NT2/D1 (cell line): Measurements from ENCODE around the gene IL4.

ENCODE experiments used
- DNase-seq: peaks from one replicate; pipeline ENCODE4 v3.0.0-alpha.2; 2011; ENCODE audit warnings: low read depth, low spot score
- H3K27me3 ChIP-seq: 2 replicates; pipeline ENCODE4 v1.6.0; 2011; ENCODE audit warnings: mild to moderate bottlenecking; ENCODE audit not compliant: insufficient read length, insufficient read depth
- H3K36me3 ChIP-seq: 2 replicates; pipeline ENCODE4 v1.6.1; 2011; ENCODE audit warnings: mild to moderate bottlenecking, low read length, mixed read lengths; ENCODE audit not compliant: insufficient read depth, insufficient read length
- H3K4me1 ChIP-seq: 2 replicates; pipeline ENCODE4 v1.5.1; 2011; ENCODE audit not compliant: insufficient read depth, insufficient read length
- H3K4me3 ChIP-seq: 2 replicates; pipeline ENCODE4 v1.5.1; 2011; ENCODE audit warnings: low read depth; ENCODE audit not compliant: insufficient read length
- H3K9ac ChIP-seq: 2 replicates; pipeline ENCODE4 v1.6.0; 2011; ENCODE audit warnings: low read depth; ENCODE audit not compliant: insufficient read length
- H3K9me3 ChIP-seq: 2 replicates; pipeline ENCODE4 v1.5.1; 2011; ENCODE audit warnings: mild to moderate bottlenecking, low read length; ENCODE audit not compliant: insufficient read depth
- SUZ12 ChIP-seq: IDR thresholded peaks from 2 replicates; pipeline ENCODE4 v1.6.1; 2011; ENCODE audit not compliant: insufficient read length, insufficient read depth; ENCODE audit errors: extremely low read depth
- YY1 ChIP-seq: IDR thresholded peaks from 2 replicates; pipeline ENCODE4 v1.6.1; 2011; ENCODE audit not compliant: insufficient read length, insufficient read depth
- ZNF274 ChIP-seq: IDR thresholded peaks from 2 replicates; pipeline ENCODE4 v1.6.1; 2011; ENCODE audit warnings: mild to moderate bottlenecking, low read depth, low read length

IL4 gene

DNA sequence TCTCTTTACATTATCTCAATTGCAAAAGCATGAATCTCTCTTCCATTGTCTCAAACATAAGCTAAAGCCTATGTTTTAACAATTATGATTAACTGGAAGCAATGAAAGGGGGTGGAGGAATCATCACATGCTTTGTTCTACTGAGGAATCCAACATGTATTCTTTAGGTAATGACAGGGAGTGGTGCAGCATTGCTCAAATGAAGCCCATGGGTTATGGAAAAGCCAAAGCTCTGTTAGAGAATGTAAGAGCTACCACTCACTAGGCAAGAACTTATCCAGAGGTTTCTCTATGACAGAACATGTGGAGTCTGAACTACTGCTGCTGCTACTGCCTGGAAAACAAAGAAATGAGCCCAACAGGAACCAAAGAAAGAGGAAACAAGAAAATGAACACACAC lies 34.9 kb downstream of the IL4 start:
- no peak for DNase-seq
- no peak overlapping the region for H3K4me3 ChIP-seq
- no peaks in the 10 kb centered on the region for H3K4me1 ChIP-seq
- H3K9me3 ChIP-seq: no peaks in the 10 kb centered on the region
- H3K36me3 ChIP-seq: no peaks in the 10 kb centered on the region
- TF ChIP-seq ZNF274 (no peak), YY1 (no peak), SUZ12 (no peak)
- H3K27me3 ChIP-seq: no peaks in the 10 kb centered on the region
- H3K9ac ChIP-seq: no peak overlapping the region

DNA sequence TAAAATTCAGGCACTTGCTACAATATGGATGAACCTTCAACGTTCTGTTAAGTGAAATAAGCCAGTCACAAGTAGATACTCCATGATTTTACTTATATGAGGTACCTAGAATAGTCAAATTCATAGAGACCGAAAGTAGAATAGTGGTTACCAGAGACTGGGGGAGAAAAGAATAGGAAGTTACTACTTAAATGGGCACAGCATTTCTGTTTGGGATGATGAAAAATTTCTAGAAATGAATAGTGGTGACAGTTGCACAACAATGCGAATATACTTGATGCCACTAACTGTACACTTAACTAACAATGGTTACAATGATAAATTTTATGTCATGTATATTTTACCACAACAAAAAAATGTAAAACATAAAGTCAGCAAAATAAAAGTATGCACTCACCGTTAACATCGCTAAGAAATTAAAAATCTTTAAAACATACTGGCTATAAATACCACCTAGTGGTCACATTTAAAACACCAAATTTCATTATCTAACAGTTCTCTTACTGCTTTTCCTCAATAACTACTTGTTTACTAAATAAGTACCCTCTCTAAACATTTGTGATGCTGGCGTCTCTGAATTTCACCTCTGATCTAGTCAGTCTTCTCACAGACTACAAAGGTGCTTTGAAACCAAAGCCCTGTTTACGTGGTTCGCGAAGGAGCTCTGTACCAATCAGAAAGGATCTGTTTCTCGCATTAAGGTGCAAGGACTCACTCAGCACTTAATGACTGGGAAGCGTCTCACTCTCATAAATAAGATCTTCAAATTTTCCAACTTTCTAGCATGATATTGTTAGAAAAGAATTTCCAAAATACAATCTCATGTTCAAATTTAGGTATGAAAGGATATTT lies 40.9 kb downstream of the IL4 start:
- DNase-seq: no peak
- no peaks in the 10 kb centered on the region for H3K27me3 ChIP-seq
- H3K36me3 ChIP-seq: no peaks in the 10 kb centered on the region
- no peaks in the 10 kb centered on the region for H3K9me3 ChIP-seq
- H3K4me3 ChIP-seq: no peak overlapping the region
- H3K4me1 ChIP-seq: no peaks in the 10 kb centered on the region
- TF ChIP-seq SUZ12 (no peak), ZNF274 (no peak), YY1 (no peak)
- no peak overlapping the region for H3K9ac ChIP-seq

DNA sequence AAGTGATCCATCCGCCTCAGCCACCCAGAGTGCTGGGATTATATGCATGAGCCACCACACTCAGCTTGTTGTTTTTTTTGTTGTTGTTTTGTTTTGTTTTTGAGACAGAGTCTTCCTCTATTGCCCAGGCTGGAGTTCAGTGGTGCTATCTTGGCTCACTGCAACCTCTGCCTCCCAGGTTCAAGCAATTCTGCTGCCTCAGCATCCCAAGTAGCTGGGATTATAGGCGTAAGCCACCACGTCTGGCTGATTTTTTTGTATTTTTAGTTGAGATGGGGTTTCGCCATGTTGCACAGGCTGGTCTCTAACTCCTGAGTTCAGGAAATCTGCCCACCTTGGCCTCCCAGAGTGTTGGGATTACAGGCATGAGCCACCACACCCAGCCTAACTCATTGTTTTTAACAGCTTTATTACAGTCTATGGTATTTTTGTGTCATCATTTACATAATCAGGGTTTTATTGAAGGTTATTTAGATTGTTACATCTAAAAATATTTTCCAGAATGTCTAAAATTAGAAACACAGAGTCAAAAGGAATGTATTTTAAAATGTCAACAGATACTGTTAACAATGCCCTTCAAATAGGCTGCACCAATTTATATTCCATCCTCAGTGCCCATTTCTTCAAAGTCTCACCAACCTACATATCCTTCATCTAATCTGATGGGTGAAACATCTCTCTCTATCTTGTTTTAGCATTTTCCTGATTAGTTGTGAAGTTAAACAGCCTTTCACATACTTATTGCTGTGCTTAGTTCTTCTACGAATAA lies 44.9 kb downstream of the IL4 start:
- no peak for DNase-seq
- TF ChIP-seq ZNF274: no peak
- no peak for TF ChIP-seq YY1
- no peak for TF ChIP-seq SUZ12
- Histone ChIP-seq H3K9me3 (no peaks in the 10 kb centered on the region), H3K4me3 (no peak overlapping the region), H3K4me1 (no peaks in the 10 kb centered on the region), H3K27me3 (no peaks in the 10 kb centered on the region), H3K9ac (no peak overlapping the region), H3K36me3 (no peaks in the 10 kb centered on the region)

DNA sequence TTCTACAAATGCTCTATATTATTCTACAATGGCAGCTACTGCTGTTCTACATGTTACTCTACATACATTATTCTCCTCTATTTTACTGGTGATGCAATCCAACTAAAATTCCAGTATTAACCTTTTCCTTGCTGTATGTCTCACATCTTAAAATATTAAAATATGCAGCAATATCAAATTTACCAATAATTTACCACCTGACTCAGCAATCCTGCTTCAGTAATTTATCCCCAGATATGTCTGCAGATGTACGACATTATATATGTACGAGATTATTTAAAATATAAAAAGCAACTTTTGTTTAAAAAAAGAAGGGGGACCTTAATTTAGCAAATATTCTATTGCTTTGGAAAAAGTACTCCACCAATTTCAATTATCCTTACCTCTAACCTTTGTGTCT lies 52.0 kb downstream of the IL4 start:
- no peaks in the 10 kb centered on the region for H3K27me3 ChIP-seq
- DNase-seq: no peak
- no peak for TF ChIP-seq ZNF274
- TF ChIP-seq YY1: no peak
- no peak for TF ChIP-seq SUZ12
- no peak overlapping the region for H3K9ac ChIP-seq
- no peak overlapping the region for H3K4me3 ChIP-seq
- peaks cover 7% of the 10 kb centered on the region for H3K36me3 ChIP-seq
- H3K9me3 ChIP-seq: no peaks in the 10 kb centered on the region
- H3K4me1 ChIP-seq: no peaks in the 10 kb centered on the region

DNA sequence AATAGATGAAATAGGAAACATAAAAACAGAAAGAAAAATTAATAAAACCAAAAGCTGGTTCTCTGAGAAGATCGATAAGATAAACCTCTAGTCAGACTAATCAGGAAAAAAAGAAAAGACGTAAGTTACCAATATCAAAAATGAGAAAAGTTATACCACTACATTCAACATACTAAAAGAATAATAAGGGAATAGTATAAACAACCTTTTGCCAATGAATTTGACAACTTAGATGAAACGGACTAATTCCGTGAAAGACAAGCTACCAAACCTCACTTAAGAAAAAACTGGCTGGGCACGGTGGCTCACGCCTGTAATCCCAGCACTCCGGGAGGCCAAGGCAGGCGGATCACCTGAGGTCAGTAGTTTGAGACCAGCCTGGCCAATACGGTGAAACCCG lies 56.1 kb downstream of the IL4 start:
- H3K9ac ChIP-seq: no peak overlapping the region
- H3K4me3 ChIP-seq: no peak overlapping the region
- DNase-seq: no peak
- peaks cover 12% of the 10 kb centered on the region for H3K36me3 ChIP-seq
- H3K27me3 ChIP-seq: no peaks in the 10 kb centered on the region
- TF ChIP-seq ZNF274: no peak
- no peak for TF ChIP-seq SUZ12
- no peaks in the 10 kb centered on the region for H3K4me1 ChIP-seq
- H3K9me3 ChIP-seq: no peaks in the 10 kb centered on the region
